Occipital lobe (tissue), 2 donors: ENCODE data around the gene DDX49. TPM values are rescaled to one million over a fixed set of nuclear protein-coding genes. Genes with fewer than 3 reads are reported as not detected.
"Not testable (repeated sequence)": the region's sequence is repeated elsewhere in the genome, so short reads cannot be mapped to it uniquely, and the experiment has no call there.

Source experiments
- DNase-seq: peaks from one replicate; lab custom pipeline; 2025; lab: John Stamatoyannopoulos, UW
- total RNA-seq: library from RNA; depleted of rRNA; stranded (reverse); fragments of >200 nt; gene quantifications from one replicate; pipeline ENCODE4 v1.2.3, GENCODE V29; 2014

DDX49 gene
- total RNA-seq, 1 donor from 2014 or later = 45.7 TPM

DNA sequence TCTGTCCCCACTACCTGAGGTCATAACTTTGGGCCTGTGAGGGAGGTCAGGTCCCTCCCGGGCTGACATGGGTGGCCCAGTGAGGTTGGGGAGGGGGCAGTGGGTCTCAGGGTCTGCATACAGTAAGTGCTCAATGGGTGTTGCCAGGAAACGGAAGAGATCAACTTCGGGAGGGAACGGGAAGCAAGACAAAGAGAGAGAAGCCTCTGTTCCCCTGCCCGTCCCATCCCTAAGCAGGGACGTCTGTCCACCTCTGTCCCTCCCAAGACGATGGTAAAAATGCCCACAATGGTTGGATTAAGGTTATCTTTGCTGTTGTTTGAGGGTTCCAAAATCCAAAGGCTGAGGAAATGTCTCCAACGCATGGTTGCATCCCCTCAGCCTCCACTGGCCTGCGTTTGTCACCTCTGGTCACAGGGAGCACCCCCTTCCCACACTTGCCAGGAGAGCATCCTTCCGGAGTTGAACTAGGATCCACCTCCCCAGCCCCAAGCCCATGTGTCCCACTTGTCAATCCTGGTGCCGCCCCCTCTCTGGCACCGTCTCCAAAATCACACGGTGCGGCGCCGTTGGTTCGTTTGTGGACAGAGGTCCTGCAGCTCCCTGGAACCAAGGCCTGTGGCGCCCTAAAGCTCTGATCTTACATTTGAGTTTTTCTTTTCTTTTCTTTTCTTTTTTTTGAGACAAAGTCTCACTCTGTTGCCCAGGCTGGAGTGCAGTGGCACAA is 22.3 kb downstream of the DDX49 start:
- DNase-seq = no peak

DNA sequence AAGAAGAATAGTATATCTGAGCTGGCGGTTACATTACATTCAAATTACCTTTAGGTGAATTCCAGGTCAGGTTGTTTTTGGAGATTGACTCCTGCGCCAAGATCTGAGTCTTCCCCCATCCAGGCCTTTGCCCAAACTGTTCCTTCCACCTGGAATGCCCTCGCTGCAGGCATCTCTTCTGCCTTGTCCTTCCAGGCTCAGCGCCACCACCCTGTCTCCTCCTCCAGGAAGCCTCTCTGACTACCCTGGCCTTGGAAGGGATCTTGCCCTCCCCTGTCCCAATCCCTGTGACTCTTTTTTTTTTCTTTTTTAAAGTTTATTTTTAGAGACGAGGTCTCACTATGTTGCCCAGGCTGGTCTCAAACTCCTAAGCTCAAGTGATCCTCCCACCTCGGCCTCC is 23.2 kb downstream of the DDX49 start:
- no peak for DNase-seq

DNA sequence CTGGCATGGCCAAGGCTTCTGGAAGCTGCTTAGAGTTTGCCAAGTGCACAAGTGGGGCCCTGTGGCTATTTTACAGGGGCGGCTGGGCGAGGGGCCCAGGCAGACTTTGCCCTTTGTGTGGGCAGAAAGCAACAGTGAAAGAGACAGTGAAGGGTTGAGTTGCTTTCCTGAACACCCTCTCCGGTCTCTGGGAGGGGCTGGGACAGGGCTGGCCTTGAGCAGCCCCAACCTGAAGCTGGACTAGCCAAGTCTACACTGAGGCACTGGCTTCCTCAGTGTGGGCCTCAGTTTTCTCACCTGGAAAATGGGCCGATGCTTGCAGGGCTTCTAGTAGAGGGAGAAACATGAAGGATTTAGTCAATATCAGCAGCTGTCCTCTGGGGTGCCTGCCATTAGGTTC is 23.9 kb downstream of the DDX49 start:
- DNase-seq = no peak

DNA sequence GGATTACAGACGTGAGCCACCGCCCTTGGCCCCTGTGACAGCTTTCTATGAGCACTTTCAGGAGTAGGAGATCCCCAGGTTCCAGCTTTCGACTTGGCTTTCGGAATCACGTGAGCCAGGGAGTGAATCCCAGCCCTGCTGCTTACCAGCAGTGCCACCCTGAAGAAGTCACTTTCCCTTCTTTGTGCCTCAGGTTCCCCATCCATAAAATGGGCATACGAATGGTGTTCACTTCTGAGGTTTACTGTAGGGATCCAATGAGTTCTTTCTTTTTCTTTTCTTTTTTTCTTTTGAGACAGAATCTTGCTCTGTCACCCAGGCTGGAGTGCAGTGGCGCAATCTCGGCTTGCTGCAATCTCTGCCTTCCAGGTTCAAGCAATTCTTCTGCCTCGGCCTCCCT is 25.8 kb downstream of the DDX49 start:
- no peak for DNase-seq

DNA sequence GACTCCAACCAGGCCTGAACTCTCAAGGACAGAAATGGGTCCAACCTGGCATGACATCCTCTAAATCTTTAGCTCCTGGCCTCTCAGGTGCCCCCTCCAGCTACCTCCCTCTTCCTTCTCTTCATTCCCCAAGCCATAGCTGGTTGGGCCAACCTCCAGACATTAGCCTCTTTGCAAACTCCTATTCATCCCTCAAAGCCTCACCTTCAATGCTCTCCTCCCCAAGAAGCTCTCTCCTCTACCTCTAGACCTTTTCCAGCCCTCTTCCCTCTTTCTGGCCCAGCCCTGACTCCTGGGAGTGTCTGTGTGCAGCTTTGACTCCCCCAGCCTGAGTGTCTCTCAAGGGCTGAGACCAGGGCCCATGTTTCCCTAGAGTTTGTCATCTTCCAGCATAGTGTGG is 26.8 kb downstream of the DDX49 start:
- no peak for DNase-seq

DNA sequence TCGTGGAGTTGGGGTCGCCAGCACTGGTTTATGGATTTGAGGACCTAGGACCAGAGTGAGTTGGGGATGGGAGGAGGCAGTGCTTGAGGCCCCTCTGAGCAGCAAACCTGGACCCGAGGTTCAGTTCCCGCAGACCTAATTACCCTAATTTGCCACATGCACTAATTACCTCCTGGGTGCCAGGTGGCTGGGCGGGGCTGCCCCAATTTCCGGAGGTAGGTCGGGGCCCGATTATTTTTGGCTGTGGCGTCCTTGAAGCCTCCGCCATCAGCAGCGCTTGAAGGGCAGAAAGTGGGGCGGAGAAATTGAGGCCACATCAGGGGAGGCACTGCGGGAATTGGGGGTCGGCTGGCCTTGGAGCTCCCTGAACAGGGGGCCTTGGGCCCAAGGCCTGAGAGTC is 27.4 kb downstream of the DDX49 start:
- DNase-seq = no peak

DNA sequence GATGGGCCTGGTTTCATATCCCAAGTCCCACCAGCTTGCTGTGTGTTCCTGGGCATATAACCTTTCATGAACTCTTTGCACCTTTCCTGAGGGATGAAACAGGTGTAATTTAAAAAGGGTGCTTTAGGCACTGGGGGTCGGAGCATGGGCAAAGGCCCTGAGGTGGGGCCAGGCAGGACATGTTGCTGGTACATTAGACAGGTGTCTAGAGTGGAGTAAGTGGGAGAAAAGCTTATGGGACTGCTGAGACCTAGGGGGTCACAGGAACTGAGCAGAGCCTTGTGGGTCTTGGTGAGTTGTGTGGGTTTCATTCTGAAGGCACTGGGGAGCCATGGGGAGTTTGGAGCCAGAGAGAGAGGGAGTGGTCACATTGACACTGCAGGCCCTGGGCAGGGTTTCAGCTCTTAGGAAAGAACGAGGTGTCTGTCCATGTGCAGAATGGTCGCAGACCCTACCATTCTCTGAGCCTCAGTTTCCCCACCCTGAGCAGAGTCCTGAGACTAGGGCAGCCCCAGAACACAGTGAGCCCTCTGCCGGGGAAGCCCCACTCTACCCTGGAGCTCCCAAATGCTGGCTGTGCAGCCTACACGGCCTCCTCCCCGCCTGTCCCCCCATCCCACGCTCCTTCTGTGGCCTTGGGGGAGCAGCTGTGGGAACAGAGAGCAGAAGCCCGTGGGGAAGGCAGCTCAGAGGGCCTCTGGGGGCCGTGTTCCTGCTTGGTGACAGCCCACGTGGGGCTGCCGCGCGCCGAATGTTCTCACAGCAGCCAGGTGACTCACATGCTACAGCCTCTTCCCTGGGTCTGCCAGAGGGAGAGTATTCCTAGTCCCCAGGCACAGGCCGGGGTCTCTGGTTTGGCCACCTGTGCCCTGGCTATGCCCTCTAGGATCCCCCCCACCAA is 28.8 kb downstream of the DDX49 start:
- DNase-seq = peak; percentile 42

DNA sequence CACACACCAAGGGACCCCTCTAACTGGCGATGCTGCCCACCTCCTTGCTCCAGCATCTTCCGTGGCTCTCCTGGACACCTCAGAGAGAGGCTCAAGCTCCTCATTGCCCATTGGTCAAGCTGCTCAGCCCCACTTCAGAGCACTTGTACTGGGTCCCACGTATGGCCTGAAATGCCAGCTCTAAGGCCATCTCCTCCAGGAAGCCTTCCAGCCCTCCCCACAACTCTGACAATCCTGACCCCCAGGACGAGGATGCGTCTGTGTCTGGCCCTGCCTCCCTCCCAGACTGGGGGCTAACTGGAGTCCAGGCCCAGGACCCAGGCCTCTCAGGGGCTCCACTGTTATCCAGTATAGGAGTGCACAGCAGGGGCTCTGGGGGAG is 29.5 kb downstream of the DDX49 start:
- DNase-seq = no peak

DNA sequence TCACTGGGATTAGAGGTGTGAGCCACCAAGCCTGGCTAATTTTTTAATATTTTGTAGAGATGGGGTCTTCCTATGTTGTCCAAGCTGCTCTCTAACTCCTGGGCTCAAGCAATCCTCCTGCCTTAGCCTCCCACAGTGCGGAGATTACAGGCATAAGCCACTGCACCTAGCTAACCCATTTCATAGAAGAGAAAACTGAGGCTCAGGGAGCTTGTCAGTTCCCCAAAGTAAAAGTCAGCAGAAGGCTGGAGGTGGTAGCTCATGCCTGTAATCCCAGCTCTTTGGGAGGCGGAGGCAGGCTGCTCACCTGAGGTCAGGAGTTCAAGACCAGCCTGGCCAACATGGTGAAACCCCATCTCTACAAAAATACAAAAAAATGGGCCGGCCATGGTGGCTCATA is 30.3 kb downstream of the DDX49 start:
- no peak for DNase-seq

DNA sequence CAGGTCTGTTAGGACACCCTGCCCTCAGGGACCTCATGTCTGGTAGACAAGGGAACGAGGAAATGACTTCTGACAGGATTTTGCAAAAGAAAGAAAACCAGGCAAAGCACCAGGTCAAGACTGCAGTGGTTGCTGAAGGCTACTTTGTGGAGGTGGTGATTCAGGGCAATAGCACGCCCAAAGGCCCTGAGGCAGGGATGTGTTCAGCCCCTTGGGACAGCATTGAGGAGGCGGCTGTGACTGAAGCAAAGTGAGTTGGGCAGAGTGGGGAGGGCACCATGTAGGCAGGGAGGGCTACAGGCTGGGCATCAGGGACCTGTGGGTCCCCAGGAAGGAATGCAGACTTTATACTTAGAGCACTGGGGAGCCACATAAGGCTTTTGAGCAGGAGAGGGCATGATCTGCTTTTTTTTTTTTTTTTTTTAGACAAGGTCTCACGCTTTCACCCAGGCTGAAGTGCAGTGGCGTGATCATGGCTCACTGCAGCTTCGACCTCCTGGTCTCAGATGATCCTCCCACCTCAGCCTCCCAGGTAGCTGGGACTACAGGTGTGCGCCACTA is 32.3 kb downstream of the DDX49 start:
- DNase-seq = no peak

DNA sequence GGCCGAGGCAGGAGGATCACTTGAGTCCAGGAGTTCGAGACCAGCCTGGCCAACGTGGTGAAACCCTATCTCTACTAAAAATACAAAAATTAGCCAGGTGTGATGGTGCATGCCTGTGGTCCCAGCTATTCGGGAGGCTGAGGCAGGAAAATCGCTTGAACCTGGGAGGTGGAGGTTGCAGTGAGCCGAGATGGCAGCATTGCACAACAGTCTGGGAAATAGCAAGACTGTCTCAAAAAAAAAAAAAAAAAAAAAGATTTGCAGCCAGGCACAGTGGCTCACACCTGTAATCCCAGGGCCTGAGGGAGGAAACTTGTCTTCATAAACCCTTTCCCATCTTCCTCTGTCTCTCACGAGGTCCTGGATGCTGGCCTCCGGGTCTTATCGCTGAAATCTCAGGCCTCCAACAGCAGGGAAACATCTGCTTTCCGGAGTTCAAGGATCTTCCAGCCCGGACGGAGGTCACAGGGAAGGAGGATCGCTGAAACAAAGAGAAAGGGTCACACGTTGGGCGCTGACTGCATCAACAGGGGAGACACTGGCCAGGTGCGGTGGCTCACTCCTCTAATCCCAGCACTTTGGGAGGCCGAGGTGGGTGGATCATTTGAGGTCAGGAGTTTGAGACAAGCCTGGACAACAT is 33.0 kb downstream of the DDX49 start:
- not testable (repeated sequence) for DNase-seq

DNA sequence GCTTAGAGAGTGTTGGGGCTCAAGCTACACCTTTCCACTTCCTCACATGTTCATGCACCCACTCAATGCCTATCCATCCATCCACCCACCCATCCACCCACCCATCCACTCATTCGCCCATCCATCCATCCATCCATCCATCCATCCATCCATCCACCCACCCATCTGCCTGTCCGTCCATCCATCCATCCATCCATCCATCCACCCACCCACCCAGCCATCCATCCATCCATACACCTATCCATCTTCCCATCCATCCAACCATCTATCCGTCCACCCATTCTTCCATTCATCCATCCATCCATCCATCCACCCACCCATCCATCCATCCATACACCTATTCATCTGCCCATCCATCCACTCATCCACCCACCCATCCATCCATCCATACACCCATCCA is 34.6 kb downstream of the DDX49 start:
- DNase-seq = no peak

DNA sequence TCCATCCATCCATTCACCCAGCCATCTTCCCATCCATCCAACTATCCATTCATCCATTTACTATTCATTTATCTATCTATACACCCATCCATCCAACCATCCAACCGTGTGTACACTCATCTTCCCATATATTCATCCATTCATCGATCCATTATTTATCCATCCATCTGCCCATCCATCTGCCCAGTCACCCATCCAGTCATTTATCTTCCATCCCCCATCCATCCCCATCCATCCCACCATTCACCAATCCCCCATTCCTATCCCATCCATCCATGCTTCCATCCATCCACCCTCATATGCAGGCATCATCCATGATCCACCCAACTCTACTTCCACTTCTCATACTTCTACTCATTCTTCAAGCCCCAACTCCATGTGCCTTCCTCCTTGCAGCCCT is 35.5 kb downstream of the DDX49 start:
- DNase-seq = no peak

DNA sequence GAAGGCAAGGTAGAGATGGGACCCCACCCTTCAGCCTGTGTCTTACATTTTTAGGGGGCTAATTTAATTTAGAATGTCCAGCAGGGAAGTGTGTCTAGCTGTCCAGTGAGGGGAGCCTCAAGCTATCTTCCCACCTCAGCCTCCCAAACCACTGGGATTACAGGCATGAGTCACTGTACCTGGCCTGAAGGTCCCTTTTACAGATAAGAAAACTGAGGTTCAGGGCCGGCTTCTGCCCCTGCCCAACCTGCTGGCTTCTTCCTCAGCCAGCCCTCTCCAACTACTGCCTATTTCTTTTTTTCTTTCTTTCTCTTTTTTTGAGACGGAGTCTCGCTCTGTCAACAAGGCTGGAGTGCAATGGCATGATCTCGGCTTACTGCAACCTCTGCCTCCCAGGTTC is 40.9 kb downstream of the DDX49 start:
- DNase-seq = no peak

DNA sequence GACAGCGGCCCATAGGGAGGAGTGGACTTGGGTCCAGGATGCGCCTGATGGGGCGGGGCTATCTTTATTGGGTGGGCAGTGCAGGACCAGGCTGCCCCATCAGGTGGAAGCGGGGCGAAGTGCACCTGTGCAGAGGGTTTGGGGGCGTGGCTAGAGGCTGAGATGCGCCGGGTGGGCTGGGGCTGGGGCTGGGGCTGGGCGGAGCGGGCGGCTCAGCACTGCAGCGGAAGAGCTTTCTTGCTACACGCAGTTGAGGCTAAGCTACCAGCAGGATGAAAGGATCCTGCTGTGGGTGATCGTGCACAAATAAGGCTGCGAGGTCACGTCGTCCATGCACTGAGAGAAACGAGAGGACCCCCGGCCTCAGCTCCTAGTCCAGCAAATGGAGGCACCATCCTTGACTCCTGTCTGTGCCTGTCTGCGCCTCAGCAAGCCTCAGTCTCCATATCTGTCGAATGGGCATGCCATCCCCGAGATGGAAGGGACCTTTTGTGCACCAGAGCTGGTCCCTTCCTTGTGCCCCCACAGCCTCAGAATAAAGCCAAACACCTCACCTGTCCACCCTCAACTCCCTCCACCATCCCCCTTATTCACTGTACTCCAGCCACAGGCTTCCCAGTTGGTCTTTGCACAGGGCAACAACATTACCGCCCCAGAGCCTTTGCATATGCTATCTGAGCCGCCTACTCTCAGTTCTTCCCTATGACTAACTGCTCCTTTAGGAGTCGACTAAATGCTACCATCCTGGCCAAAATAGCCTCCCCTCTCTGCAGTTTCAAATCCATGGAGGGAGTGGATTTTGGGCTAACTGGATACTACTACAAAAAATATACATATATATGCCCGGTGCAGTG is 42.5 kb downstream of the DDX49 start:
- no peak for DNase-seq

DNA sequence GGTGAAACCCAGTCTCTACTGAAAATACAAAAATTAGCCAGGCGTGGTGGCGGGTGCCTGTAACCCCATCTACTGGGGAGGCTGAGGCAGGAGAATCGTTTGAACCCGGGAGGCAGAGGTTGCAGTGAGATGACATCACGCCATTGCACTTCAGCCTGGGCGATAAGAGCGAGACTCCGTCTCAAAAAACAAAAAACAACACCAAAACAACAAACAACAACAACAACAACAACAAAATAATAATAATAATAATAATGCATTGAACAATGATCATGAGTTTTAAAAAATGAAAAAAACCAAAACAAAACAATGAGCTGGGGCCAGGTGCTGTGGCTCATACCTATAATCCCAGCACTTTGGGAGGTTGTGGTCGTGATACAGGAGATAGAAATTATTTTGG is 44.6 kb downstream of the DDX49 start:
- DNase-seq = no peak

DNA sequence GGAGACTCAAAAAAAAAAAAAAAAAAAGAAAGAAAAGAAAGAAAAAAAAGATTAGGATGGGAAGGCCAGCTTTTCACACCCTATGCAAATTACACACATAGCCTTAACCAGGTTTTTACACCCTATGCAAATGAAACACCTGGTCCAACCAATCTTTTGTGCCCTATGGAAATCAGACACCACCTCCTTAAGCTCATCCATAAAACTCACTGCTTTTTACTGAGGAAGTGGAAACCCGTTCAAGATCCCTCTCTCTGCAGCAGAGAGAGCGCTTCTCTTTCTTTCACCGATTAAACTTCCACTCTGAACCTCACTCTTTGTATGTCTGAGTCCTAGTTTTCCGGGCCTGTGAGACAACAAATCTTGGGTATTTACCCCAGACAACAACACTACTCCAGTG is 46.8 kb downstream of the DDX49 start:
- DNase-seq = no peak

DNA sequence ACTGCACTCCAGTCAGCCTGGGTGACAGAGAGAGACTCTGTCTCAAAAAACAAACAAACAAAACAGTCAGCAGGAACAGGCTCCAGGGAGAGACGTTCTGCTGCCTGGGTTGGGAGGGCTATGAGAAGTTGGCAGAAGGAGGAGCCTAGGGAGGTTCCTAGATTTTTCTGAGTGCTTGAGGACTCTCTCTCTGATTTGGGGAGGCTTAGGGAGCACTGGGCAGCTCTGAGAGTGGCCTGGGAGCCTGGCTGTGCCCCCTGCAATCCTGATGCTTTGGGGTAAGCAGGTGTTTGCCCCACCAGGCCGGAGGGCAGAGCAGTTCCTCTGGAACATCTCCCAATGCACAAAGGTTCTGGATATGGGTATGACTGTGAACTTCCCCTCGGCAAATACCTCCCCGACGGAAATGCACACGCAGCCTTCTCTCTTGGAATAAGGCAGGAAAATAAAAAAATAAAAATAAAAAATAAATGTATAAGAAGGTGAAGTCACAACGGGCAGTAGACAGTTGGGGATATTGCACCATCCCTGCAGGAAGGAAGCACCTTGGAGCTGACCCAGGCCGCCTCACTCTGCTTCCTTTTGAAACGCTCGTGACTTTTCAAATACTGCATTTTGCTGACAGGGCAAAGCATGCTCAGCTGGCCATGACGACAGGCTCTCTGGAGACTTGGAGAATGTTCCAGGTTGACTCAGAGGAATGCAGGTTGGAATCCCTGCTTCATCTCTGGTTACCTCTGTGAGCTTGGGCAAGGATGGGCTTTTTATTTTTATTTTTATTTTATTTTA is 48.0 kb downstream of the DDX49 start:
- DNase-seq = no peak

DNA sequence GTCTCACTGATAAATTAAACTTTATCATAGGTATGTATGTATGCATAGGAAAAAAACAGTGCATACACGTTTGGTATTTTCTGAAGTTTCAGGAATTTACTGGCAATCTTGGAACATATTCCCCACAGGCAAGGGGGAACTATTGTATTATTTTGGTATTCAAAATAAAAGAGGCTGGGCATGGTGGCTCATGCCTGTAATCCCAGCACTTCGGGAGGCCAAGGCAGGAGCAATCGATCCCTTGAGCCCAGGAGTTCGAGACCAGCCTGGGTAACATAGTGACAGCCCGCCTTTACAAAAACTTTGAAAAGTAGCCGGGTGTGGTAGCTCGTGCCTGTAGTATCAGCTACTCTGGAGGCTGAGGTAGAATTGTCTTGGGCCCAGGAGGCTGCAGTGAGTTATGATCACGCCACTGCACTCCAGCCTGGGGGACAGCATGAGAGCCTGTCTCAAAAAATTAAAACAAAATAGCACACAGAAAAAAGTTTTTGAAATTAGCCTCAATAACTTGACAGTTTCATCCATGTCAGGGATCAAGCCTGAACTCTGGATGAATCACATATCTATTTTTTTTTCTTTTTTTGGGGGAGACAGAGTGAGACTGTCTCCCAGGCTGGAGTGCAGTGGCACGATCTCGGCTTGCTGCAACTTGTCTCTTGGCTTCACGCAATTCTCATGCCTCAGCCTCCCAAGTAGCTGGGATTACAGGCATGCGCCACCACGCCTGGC is 50.6 kb downstream of the DDX49 start:
- no peak for DNase-seq
